Measurements from ENCODE around the gene TNIP2. TPM values are rescaled to one million over a fixed set of nuclear protein-coding genes. Genes with fewer than 3 reads are reported as not detected.
"Not testable (repeated sequence)": the region's sequence is repeated elsewhere in the genome, so short reads cannot be mapped to it uniquely, and the experiment has no call there.

The TNIP2 gene
- polyA plus RNA-seq, 3 donors = 16.7 to 22.8 (median 22.2) TPM

DNA sequence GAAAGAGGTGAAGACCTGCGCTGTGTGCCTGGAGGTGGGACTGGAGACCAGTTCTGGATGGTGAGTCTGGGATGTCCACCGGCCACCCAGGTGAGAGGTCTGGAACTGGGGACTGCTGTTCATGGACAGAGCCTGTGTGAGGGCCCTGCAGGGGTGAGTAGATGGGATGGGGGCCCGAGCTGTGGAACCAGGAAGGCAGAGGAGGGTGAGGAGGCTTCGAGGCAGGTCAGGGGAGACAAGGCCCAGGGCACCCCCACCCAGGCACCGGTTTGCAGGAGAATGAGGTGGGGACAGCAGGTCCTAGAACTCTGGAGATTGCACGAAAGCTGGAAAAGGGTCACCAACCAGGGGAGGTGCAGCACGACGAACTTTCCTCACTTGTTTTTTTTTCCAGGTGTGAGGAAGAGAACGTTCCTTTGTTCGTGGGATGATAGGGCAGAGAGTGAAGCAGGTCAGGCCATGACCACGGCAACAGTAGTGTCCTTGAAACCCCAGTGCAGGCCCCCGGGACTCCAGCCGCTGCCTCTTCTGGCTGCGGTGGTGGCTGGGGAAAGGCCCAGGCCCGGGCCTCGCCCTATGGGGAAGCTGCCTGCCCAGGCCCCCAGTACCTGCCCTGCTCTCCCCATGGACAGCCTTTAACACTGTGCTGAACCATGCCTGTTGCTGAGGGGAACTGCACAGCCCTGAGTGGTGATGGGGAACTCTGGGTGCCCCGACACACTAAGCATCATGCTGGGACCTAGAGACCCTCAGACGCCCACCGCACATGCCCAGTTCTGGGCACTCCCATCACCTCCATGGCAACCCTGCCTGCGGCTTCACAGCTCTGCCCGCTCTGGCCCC lies 22.9 kb downstream of the TNIP2 start:
- DNase-seq (ENCODE audit: extremely low read depth in 1 of 11, low read depth in 9 of 11, low spot score in 4 of 11) = no peak

DNA sequence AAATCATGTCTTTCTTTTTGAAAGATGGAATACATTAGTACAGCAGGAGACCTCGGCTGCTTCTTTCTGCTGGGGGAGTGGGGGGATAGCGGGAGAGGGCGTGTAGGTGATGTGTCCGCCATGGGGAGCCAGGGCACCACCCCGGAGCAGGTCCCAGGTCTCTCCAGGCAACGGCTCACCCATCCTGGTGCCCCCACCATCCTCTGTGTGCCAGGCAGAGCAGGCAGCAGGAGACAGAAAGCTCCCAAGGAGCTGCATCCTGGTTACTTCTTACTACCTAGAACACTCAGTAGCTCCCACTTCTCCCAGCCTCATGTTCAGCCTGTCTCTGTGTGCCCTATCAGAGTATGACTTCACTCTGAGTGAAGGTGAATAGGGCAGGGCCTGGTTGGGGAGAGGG lies 23.6 kb downstream of the TNIP2 start:
- DNase-seq (ENCODE audit: extremely low read depth in 1 of 11, low read depth in 9 of 11, low spot score in 4 of 11) = no peak

DNA sequence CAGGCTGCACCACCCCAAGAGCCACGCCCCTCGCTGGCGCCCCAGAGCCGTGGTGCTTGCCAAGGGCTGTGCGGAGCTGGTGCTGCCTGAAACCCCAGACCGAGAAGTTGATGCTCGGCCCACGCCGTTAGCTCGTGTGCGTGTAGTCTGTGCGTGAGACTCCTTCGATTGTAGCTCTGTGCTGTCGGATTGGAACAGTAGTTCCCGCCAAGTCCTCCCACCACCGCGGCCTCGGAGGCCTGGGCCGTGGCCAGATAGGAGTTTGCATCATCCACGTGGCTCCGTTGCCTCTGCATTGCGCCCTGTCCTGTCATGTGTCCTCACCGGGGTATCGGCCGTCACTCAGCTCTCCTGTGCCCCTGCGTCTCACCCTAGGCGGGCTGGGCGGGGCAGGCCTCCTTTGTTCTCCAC lies 24.2 kb downstream of the TNIP2 start:
- no peak for DNase-seq (ENCODE audit: extremely low read depth in 1 of 11, low read depth in 9 of 11, low spot score in 4 of 11)

DNA sequence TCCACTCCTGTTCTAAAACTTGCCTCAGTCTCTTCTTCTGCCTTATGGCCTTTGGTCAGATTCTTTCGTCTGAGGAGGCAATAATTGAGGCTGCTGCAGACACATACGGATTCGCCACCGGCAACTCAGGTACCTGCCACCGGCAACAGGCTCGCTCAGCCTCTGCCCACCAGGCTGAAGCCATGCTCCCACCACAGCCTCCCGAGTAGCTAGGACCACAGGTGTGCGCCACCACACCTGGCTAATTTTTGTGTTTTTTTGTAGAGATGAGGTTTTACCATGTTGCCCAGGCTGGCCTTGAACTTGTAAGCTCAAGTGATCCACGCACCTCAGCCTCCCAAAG lies 26.6 kb downstream of the TNIP2 start:
- no peak for DNase-seq (ENCODE audit: extremely low read depth in 1 of 11, low read depth in 9 of 11, low spot score in 4 of 11)

DNA sequence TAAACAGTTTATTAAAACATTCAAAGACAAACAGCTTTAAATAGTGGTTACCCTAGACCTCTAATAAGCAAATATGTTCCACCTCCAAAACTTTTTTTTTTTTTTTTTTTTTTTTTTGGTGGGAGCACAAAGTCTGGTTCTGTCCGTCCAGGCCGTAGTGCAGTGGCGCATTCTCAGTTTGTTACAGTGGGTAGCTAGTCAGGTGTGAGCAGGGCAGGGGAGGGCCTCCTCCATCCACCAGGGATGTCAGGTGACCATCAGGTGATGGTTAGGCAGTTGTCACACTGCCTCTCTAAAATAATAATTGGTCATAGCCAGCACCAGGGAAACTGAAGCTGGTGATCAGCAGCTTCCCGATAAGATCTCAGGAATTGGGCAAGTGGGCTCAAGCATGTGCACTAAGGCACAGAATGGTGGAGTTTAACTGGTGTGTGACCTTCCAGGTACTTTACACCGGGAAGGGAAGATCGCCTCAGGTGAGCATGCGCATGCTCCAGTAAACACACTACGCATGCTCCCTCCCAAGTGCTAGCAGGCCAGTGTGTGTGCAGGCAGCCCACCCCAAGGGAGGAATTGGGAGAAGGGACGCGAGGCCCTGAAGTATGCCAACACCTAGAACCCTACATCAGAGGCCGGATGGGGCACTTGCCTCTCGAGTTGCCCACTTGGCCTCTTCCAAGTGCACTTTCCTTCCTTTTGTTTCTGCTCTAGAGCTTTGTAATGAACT lies 27.2 kb downstream of the TNIP2 start:
- DNase-seq (ENCODE audit: extremely low read depth in 1 of 11, low read depth in 9 of 11, low spot score in 4 of 11) = no peak

DNA sequence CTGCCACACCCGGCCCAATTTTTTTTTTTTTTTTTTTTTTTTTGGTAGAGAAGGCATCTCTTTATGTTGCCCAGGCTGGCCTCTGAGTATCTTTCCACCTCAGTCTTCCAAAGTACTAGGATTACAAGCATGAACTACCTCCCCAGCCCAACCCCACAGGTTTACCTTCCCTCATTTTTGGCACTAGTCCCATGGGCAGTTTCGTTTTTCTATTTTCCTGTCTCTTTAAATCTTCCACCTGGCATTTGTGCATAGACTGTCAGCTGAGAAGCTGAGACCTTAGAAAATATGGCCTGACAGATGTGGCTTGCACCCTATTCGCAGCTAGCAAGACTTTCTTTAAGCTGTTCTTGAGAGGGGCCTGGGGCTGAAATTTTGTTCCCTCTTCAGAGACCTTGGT lies 27.9 kb downstream of the TNIP2 start:
- no peak for DNase-seq (ENCODE audit: extremely low read depth in 1 of 11, low read depth in 9 of 11, low spot score in 4 of 11)

DNA sequence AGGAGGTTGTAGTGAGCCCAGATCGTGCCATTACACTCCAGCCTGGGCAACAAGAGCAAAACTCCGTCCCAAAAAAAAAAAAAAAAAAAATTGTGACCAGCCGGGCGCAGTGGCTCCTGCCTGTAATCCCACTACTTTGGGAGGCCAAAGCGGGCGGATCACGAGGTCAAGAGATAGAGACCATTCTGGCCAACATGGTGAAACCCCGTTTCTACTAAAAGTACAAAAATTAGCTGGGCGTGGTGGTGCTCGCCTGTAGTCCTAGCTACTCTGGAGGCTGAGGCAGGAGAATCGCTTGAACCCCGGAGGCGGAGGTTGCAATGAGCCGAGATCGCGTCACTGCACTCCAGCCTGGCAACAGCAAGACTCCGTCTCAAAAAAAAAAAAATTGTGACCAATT lies 29.3 kb downstream of the TNIP2 start:
- DNase-seq (ENCODE audit: extremely low read depth in 1 of 11, low read depth in 9 of 11, low spot score in 4 of 11) = not testable (repeated sequence)

DNA sequence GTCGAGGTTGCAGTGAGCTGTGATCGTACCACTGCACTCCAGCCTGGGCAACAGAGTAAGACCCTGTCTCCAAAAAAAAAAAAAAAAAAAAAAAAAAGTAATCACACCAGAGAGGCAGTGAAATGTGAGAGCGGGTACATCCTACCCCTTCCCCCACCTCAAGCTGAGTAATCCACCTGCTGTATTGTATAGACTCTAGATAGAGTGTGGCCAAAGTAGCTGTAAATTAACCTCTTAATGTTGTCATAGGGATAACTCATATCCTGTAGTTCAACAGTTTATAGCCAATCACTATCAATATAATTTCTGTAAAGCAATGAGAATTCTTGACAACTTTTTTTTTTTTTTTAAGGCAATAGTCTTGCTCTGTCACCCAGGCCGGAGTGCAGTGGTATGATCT lies 30.8 kb downstream of the TNIP2 start:
- DNase-seq (ENCODE audit: extremely low read depth in 1 of 11, low read depth in 9 of 11, low spot score in 4 of 11) = no peak

DNA sequence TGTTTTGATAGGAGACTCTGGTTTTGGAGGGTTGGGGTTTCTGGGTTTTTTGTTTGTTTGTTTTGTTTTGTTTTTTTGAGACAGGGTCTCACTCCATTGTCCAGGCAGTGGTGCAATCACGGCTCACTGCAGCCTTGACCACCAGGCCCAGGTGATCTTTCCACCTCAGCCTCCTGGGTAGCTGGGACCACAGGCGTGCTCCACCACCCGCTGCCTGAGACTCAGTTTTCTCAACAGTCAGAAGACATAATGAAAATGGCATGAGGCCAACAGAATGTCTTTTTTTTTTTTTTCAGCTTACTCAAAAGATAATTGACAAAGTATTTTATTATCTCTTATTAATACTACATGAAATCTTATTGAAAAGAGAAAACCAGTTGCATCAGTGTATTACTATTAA lies 32.4 kb downstream of the TNIP2 start:
- no peak for DNase-seq (ENCODE audit: extremely low read depth in 1 of 11, low read depth in 9 of 11, low spot score in 4 of 11)

DNA sequence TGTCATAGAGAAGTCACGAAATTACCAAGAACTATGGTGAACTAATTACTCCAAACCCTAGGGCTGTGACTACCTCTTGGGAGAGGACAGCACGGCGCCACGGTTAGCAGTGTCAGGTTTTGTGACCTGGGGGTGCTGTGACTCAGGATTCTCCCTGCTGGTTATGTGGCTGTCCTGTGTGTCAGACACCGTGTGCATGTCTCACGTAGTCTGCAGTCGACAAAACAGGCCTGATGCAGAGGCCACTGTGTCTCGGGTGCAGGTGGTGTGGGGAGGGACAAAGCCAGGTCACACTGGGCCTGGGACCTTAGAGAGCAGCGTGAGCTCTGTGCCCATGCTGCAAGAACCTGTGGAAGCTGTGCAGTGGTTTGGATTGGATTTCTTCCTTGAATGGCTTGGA lies 34.1 kb downstream of the TNIP2 start:
- no peak for DNase-seq (ENCODE audit: extremely low read depth in 1 of 11, low read depth in 9 of 11, low spot score in 4 of 11)

DNA sequence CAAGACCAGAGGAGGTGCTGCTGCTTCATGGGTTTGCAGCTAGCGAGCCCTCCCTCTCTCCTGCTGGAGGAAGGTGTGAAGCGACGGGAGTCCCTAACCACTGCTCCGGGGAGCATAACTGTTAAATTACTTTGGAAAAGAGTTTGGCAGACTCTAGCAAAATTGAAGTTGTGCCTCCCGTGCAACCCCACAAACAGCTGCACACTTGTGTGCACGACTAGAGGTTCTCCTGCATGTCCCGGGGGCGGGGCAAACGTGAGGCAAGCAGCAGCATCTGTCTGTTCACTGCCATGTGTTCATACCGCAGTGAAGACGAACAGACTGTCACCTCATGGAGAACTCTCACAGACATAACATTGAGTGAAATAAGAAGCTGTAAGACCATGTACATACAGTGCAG lies 34.5 kb downstream of the TNIP2 start:
- no peak for DNase-seq (ENCODE audit: extremely low read depth in 1 of 11, low read depth in 9 of 11, low spot score in 4 of 11)

DNA sequence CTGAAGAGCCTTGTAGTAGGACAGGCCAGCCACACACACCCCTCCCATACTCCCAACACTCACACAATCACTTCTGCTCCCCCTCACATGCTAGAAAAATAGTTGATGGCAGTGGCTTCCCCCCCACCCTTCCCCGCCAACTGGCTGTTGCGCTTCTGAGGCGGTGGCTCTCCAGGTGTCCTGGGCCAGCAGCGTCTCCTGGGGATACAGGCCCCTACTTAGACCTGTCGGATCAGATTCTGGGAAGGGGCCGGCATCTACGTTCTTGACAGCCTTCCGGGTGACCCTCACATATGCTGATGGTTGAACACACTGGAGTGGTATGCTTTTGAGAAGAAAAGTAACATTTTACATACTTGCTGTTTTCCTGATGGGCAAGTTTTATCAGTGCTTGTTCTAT lies 39.9 kb downstream of the TNIP2 start:
- no peak for DNase-seq (ENCODE audit: extremely low read depth in 1 of 11, low read depth in 9 of 11, low spot score in 4 of 11)

DNA sequence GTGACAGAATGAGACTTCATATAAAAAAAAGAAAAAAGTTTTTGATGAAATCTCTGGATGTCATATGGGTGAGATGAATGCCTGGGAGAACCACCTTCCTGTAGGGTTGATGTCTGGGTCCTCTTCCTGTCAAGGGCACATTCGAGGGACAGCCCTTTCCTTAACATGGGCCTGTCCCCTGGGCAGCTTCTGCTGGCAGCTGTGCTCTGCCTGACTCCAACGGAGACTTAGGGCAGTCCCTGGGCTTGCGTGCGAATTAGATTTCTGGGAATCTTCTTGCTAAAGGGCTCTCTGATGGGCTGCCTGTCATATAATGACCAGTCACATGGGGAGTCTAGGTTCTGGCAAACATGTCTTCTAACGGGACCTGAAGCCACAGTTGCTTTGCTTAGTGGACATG lies 40.7 kb downstream of the TNIP2 start:
- no peak for DNase-seq (ENCODE audit: extremely low read depth in 1 of 11, low read depth in 9 of 11, low spot score in 4 of 11)

DNA sequence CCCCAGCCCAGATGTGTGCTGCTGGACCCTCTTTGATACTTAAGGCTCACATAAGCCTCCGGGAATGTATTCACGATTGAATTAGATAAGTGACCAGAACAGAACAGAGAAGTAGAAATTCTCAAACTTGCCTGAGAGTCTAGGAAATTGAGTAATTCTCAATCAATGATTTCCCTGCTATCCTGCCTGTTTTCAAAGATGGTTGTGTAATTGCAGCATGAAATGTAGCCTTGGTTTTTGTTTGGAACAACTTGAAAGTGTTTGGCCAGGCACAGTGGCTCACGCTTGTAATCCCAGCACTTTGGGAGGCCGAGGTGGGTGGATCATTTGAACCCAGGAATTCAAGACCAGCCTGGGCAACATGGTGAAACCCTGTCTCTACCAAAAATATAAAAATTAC lies 41.2 kb downstream of the TNIP2 start:
- no peak for DNase-seq (ENCODE audit: extremely low read depth in 1 of 11, low read depth in 9 of 11, low spot score in 4 of 11)

DNA sequence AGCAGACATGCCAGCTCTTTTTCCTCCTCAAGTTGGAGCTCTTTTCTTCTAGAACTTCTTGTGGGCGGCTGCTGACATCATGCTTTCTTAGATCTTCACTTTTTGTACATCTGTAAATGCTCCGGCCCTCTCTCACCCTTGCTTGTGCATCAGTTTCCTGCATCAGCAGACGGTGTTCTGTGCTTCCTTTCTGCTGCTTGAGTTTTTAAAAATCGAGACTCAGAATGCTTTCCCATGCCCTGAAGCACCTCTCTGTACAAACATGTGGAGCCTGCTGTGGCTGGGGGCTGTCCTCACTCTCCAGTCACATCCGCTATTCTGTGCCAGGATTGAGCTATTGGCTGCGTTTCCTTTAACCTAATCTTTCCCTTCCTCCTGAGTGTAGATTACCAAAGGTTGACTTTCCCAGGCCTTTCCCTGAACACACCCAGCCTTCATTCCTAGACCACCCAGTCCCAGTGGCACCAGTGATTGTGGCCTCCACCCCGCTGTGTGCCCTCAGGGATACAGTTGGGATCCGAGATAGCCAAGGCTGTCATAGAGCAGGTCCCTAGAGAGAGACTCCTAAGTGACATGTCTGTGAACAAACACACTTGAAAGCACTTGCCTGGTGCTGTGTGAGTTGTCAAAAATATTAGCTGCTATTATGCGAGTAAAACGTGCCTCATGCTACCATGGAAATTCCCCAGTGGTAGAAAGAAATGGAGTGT lies 41.9 kb downstream of the TNIP2 start:
- no peak for DNase-seq (ENCODE audit: extremely low read depth in 1 of 11, low read depth in 9 of 11, low spot score in 4 of 11)

DNA sequence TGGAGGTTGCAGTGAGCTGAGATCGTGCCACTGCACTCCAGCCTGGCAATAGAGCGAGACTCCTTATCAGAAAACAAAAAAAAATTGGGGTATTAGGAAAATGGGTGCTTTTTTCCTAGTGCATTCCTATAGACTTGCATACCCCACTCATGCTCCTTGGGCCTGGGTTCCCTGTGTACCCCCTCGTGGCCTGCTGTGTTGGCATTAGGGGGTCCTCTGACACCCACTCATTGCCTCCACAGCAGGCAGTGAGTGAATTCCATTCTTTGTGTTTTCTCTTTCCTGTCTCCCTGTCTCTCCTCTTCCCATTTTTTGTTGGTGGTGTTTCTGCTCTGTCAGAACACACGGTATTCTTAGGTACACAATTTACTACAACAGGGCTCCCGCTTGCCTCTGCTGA lies 42.8 kb downstream of the TNIP2 start:
- no peak for DNase-seq (ENCODE audit: extremely low read depth in 1 of 11, low read depth in 9 of 11, low spot score in 4 of 11)

DNA sequence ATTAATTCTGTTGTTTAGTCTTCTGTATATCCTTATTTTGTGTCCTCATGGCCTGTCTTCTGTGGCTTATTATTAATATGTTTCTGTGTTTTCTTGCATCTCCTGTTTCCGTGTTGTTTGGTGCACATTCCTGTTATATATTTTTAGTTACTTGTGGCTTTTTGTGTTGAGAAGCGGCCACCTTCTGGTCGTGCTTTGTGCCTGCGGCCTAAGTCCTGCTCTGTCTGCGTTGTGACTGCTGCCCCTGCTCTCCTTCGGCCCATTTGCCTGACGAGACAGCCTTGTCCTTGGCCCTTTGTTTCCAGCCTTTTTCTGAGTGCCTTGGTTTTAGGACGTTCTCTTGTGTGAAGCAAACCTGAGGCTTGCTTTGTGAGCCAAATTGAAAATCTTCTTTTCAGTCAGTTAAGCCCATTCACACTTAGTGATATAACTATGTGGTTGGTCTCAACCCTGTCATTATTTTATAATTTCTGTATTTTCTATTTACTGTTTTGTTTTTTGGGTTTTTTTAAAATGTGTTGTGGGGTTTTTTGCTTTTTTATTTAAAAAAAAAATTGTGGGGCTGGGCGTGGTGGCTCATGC lies 43.8 kb downstream of the TNIP2 start:
- no peak for DNase-seq (ENCODE audit: extremely low read depth in 1 of 11, low read depth in 9 of 11, low spot score in 4 of 11)

DNA sequence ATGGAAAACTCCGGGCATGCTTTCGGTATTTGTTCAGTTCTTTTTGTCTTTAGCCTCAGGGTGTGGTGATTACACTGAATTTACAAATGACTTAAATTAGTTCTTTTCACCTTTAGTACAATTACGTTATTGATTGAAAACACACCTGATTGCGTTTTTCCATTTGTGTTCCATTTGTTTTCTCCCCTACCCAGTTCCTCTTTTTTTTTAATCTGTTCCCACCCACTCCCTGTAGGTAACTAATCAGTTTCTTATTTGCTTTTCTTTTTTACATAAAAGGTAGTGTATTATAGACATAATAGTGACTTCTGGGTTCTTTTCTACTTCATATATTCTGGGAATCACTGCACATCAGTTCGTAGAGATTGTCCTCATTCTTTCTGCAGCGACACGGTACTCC lies 53.4 kb downstream of the TNIP2 start:
- no peak for DNase-seq (ENCODE audit: extremely low read depth in 1 of 11, low read depth in 9 of 11, low spot score in 4 of 11)

DNA sequence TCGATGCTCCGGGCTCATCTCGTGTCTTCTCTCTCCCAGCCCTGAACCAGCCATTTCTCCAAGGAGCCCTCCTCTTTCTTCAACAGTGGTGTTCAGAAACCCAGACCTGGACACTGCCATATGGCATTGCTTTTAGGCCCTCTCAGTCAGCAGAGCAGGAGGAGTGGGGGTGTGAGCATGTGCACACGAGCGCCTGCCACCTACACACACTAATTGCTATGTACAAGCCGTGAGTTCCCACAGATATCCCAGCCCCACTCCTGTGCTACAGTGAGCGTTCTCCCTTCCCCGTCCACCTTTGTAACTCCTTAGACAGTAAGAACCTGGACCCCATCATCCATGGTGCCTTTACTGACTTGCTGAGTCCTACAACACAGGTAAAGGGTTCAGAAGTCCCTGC lies 53.8 kb downstream of the TNIP2 start:
- DNase-seq (ENCODE audit: extremely low read depth in 1 of 11, low read depth in 9 of 11, low spot score in 4 of 11) = no peak

DNA sequence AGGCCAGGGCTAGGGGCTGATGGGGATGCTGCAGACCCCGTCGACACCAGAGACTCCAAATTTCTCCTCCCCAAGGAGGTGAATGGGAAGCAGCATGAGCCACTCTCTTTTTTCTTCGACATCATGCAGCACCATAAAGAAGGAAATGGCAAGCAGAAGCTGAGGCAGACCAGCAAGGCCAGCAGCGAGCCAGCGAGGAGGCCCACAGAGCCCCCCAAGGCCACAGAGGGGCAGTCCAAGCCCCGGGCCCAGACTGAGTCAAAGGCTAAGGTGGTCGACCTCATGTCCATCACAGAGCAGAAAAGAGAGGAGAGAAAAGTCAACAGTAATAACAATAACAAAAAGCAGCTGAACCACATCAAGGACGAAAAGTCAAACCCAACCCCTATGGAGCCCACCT lies 56.1 kb downstream of the TNIP2 start:
- DNase-seq (ENCODE audit: extremely low read depth in 1 of 11, low read depth in 9 of 11, low spot score in 4 of 11) = no peak
